Occipital lobe (tissue), 2 donors: ENCODE data around the gene PGBD2. TPM values are rescaled to one million over a fixed set of nuclear protein-coding genes. Genes with fewer than 3 reads are reported as not detected.
"Not testable (repeated sequence)": the region's sequence is repeated elsewhere in the genome, so short reads cannot be mapped to it uniquely, and the experiment has no call there.

Source experiments
- DNase-seq: peaks from one replicate; lab custom pipeline; 2025; lab: John Stamatoyannopoulos, UW
- total RNA-seq: library from RNA; depleted of rRNA; stranded (reverse); fragments of >200 nt; gene quantifications from one replicate; pipeline ENCODE4 v1.2.3, GENCODE V29; 2014

The PGBD2 gene
- total RNA-seq, 1 donor from 2014 or later = 13.3 TPM

DNA sequence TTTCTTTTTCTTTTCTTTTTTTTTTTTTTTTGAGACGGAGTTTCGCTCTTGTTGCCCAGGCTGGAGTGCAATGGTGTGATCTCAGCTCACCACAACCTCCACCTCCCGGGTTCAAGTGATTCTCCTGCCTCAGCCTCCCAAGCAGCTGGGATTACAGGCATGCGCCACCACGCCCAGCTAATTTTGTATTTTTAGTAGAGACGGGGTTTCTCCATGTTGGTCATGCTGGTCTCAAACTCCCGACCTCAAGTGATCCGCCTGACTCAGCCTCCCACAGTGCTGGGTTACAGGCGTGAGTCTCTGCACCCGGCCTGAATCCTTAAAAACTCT is 16.2 kb upstream of the PGBD2 start:
- not testable (repeated sequence) for DNase-seq

DNA sequence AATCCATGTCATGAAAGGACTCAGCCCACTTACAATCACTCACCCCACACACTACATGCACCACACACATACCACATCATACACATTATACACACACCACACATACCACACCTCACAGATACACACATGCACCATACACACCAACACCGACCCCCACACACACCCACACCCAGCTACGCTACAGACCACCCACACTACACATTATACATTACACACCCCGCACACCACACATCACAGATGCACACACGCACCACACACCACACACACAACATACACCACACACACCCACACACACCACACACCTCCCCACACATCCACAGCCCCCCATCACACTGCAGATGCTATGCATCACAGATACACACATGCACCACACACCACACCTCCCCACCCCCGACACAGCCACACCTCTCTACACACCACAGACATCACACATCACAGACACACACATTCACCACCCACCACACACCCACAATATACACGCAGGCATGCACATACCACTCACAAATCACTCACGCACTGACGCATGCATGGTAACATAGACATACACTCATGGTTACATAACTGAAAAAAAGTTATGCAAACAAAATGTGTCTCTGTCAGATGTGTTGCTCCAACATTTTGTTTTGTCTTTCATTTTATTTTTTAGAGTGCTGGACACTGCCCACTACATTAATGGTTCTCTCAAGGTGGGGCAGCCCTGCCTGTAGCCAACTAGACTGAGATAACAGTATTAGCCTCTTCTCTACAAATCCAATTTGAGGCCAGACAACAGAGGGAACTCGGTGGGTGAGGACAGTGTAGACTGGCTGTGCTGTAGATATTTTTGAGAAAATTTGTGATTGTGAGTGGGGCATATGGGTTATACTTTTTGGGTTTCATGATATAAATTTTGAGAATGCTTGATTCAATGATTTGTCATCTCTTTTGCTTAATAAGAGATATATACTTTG is 15.2 kb upstream of the PGBD2 start:
- no peak for DNase-seq

DNA sequence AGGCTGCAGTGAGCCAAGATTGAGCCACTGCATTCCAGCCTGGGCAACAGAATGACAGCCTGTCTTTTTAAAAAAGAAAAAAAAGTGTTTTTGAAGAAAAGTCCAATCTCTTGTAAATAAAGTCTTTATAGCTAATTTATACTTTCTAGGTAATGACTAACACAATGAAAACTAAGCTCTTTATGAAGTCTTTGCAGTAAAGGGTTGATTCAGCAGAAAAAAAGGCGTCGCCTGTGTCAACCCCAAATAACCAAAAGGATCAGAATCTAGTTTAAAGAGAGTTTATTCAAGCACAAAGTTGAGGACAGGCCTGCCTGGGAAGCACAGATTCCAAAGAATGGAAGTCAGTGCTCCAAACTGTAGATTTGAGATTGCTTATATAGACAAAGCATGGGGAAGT is 14.3 kb upstream of the PGBD2 start:
- no peak for DNase-seq

DNA sequence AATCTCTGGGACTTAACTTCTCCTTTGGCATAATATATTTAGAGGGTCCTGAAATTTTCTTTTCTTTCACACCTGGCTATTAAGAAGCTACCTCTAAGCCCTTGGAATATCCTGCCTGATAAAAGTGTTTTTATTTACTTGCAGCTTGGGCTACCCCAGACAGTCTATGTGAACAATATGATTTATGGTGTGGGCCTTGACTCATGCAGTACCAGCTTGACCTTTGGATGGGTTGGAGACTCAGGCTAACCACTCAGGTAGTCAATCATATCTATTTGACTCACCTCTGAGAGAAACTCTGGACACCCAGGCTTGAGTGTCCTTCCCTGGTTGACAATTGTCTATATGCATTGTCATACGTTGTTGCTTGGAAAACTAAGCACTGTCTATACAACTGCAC is 13.4 kb upstream of the PGBD2 start:
- DNase-seq = no peak

DNA sequence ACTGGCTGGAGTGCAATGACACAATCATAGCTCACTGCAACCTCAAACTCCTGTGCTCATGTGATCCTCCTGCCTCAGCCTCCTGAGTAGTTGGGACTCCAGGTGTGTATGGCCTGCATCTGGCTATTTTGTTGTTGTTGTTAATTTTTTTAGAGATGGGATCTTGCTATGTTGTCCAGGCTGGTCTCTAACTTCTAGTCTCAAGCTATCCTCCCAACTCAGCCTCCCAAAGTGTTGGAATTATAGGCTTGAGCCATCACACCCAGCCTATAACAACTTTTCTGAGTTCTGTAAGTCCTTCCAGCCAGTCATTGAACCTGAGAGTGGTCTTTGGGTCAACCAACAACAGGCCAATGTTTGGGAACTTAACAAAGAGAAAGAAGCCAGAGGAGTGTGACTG is 11.2 kb upstream of the PGBD2 start:
- no peak for DNase-seq

DNA sequence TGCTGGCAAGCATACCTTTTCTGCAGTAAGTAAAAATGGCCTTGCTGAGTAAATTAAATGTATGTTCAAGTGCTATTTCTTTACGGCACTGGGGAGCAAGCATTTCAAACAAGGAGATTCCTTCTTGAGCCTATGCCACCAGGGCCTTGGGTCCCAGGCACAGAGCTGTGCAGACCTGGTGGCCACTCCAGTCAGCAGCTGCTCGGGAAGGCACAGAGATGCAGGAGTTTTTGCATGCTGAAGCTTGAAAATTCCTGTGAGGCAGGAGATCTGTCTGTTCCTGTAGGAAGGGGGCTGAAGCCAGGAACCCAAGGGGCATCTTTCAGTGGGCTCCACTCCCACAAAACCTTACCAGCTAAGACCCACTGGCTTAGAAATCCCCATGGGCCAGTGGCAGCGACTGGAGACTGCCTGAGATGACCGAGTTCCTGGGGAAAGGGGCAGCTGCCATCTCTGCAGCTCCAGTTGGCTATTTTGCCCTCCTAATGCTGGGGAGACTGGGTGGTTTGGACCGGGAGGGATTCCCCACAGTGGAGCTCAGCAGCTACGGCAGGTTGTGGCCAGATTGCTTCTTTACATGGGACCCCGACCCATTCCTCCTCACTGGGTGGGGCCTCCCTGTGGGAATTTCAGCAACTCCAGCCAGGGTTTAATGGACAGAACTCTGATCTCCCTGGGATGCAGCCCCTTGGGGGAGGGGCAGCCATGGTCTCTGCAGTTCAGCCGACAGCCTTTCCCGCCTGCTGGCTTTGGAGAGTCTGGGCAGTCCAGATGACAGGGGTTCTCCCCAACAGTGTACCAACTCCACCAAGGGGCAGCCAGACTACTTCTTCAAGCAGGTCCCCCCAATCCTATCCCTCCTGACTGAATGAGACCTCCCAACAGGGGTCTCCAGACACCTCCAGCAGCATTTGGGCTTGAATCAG is 8.4 kb upstream of the PGBD2 start:
- no peak for DNase-seq

DNA sequence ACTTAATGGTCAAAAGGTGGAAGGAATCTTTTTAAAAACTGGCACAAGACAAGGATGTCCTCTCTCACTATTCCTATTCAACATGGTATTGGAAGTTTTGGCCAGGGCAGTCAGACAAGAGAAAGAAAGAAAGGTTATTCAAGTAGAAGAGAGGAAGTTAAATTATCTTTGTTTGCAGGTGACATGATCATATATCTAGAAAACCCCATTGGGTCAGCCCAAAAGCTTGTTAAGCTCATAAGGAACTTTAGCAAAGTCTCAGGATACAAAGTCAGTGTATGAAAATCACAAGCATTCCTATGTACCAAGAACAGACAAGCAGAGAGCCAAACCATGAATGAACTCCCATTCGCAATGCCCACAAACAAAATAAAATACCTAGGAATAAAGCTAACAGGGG is 5.4 kb upstream of the PGBD2 start:
- no peak for DNase-seq

DNA sequence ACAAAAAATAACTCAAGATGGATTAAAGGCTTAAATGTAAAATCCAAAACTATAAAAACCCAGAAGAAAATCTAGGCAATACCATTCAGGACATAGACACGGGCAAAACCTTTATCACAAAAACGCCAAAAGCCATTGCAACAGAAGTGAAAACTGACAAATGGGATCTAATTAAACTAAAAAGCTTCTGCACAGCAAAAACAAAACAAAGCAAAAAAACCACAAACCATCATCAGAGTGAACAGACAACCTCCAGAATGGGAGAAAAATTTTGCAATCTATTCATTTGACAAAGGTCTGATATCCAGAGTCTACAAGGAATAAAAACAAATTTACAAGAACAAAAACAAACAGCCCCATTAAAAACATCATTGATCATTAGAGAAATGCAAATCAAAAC is 4.5 kb upstream of the PGBD2 start:
- DNase-seq = no peak

DNA sequence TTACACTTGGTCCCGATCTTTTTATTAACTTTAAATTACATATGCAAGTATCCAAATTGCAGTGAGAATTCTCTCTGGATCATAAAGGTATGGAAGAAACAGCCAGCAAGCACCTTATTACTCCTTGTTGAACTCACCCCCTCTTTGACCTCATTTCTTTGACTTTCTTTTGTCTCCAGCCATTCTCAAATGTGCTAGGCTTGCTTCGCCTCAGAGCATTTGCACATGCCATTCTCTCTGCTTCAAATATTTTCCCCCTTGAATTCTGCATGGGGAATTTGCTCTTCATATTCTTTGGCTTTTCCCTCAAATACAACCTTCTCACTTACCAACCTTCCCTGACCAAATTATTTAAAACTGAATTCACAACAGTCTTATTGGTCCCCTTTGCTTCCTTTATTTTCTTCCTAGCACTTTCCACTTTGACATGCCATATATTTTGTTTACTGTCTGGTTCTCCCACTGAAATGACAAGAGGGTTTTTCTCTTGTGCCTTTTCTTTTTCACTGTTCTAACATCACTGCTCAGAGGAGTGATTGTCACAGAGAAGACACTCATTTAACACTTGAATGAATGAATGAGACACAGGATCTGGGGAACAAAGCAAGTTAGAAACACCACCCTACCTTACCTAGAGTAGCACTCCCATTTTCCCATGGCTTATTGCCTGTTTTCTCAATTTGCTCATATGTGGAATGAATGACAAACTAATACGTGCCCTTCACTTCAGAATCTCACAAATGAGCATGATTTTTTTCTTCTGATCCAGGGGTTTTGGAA is 1.4 kb upstream of the PGBD2 start:
- no peak for DNase-seq

DNA sequence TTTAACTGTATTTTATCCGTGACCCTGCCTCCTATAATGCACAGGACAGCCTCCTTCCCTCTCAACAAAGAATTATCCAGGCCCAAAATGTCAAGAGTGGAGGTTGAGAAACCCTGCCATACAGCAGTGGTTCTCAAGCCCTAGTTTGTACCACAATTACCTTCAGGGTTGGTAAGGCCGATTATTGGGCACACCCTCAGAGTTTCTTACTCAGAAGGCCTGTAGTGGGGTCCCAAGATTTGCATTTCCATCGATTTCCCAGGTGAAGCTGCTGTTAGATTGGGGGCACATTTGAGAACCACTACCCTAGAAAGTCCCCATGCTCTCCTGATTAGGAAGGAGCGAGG is 400 bp upstream of the PGBD2 start:
- no peak for DNase-seq

DNA sequence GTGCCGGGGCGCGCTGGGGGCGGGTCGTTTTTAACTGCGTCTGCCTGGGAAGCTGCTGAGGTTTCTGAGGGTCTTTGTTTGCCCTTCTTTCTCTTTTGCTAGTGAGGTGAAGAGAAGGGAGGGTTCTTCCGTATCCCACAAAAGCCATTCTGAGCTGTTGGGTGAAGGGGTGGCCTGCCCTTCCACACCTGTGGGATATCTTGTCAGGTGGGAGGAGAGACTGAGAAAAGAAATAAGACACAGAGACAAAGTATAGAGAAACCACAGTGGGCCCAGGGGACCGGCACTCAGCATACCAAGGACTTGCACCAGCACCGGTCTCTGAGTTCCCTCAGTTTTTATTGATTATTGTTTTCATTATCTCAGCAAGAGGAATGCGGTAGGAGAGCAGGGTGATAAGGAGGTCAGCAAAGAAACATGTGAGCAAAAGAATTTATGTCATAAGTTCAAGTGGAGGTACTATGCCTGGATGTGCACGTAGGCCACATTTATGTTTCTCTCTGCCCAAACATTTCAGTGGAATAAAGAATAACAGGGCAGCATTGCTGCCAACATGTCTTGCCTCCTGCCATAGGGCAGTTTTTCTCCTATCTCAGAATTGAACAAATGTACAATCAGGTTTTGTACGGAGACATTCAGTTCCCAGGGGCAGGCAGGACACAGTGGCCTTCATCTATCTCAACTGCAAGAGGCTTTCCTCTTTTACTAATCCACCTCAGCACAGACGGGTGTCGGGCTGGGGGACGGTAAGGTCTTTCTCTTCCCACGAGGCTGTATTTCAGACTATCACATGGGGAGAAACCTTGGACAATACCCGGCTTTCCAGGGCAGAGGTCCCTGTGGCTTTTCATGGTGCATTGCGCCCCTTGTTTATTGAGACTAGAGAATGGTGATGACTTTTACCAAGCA is 972 bp downstream of the PGBD2 start:
- no peak for DNase-seq

DNA sequence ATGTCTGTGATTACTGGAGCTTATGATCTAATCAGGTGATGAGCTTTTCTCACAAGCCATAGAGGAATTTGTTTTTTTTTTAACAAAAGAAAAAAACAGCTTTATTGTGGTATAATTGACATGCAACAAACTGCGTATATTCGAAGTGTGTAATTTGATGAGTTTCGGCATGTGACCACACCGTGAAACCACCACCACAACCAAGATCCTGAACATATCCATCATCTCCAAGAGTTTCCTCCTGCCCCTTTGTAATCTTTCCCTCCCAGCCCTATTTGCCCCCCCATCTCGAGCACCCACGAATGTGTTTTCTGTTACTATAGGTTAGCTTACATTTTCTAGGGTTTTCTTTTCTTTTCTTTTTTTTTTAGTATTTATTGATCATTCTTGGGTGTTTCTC is 4.7 kb downstream of the PGBD2 start:
- no peak for DNase-seq

DNA sequence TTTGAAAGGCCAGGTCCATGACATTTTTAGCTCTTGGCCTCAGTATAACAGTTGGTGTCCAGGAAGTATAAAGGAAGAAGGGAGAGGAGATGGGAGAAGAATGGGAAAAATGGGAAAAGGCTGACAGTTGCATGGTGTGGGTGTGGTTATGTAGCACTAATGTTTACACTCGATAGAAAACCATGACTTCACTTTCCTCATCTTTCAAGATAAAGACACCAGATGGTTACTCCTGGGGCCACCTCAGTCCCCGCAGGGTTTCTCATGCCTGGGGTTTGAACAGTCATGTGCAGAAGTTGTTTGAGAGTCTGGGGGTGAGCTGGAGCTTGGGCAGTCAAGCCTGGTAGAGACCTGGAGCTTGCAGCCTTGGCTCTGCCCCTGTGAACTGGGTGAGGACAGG is 7.9 kb downstream of the PGBD2 start:
- DNase-seq = no peak

DNA sequence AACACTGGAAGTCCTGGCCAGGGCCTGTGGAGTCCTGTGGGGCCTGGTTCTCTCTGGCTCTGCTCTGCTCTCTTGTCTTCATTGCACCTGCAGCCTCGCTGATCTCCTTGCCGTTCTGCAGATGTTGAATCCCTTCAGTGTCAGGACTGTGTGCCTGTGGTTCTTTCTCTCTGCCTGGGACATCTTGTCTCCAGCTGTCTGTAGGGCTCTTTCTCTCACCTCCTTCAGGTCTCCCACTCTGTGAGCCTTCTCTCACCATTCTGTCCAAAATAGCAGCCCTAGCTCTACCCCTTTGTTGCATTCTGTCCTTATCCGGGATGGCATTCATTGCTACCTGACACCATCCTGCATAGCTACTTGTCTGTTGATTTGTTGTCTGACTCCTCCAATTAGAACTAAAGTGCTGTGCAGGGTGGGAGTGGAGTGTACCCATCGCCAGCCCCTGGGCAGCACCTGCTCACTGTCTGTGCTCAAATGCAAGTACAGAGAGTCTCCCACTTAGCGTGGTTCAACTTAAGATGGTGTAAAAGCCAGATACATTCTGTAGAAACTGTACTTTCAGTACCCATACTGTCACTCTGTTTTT is 8.9 kb downstream of the PGBD2 start:
- DNase-seq = no peak

DNA sequence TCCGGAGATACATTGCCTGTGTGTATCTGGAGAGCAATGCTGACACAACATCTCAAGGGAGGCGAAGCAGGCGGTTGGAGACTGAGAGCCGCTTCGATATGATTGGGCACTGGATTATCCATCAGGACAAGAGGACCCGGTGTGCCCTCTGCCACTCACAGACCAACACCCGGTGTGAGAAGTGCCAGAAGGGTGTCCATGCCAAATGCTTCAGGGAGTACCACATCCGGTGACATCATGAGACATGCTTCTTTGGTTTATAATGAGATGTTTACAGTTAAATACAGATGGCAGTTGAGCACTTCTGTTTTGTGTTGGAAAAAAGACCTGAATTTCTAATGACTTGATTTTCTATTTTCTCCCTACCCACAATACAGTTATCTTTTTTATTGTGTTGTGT is 12.1 kb downstream of the PGBD2 start:
- DNase-seq = no peak

DNA sequence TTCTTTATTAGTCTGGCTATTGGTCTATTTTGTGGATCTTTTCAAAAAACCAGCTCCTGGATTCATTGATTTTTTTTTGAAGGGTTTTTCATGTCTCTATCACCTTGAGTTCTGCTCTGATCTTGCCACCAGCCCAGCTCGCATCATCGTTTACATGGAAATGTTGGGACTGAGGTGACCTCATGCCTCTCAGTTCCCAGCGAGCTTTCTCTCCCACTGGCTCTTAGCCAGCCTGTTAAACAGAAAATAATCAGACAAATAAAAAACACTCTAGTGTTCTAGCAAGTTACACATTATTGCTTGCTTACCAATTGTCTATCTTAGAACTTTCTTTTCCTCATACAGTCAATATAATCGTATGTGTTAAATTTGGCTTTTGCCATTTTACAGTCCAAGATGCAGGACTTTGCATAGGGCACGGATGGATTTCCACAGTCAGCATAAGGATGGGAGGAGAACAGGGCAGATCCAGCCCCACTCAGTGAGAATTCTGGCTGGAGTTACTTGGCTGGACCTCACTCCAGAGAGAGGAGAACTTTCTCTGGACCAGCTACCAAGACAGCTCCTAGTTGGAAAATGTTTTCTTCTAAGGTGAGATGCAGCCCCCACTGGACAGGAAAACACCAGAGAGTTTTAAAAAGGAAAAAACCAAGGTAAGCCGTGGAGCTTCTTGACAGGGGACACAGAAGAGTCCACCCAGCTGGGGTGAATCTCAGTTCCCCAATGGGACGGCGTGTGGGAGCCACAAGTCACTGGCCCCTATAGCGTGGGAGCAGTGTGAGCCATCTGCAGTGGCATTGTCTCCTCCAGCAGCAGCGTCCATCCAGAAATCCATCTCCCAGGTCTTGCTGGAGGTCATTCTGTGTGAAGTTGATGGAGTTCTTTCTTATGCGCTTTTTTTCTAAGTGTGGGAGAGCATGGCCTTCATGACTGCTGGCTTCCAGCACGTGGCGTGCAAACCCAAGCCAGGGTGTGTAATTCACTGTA is 17.6 kb downstream of the PGBD2 start:
- no peak for DNase-seq

DNA sequence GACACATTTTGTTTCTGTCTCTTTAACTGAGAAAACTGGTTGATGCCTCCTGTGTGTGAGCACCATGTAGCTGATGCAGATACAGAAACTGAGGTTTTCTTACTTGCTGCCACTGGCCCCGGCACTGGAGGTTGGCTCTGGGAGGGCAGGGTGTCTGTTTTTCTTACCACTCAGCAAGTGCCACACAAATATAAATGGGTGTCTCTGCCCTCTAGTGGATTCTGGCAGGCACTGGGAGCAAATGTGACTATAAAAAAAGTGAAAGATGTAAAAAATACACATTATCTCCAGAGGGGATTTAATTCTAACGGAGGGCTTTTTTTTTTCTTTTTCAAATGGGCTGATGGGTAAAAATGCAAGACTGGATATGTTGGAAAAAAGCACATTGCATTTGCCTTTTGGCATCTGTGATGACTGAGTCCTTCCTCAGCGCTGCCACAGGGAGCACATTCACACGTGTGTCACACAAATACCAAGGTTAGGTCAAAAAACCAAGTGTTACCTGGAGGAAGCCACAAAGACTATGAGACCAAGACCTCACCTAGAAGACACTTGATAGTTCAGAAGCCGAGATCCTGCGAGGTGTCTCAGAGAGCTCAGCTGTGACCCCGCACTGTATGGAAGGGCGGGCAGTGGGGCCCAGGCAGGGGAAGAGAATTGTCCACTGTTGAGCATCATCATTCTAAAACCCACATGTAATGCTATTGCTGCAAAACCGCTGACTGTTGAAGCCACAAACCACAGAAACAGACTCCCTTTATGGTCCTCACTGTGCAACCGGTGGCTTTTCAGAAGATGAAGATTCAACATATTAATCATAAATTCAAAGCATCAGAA is 18.9 kb downstream of the PGBD2 start:
- no peak for DNase-seq

DNA sequence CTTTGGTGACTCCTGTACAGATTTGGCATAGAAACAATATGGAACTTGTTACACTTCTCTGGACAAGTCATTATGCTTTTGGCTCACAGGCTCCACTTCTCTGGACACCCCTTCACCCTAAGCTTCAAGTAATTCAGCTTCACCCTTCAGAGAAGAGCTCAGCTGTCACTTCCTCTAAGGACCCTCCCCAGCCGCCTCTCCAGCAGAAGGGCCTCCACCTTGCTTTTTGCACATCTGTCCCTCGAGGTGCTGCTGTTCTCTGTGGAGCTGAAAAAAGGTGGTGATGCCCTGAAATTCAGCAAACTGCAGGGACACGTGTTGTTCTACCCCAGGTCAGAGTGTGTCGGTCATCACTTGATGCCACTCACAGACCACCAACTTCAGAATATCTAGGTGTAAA is 19.8 kb downstream of the PGBD2 start:
- not testable (repeated sequence) for DNase-seq
